ENCODE measurements around the gene TMEM273. TPM values are rescaled to one million over a fixed set of nuclear protein-coding genes. Genes with fewer than 3 reads are reported as not detected.

Gene TMEM273
- total RNA-seq, 1 donor from 2014 or later = 0.42 TPM

- H3K36me3 ChIP-seq (ENCODE audit: control insufficient read depth, insufficient read depth, low read length) = no peaks in the 10 kb centered on the region
- TF ChIP-seq, protein P1, sequence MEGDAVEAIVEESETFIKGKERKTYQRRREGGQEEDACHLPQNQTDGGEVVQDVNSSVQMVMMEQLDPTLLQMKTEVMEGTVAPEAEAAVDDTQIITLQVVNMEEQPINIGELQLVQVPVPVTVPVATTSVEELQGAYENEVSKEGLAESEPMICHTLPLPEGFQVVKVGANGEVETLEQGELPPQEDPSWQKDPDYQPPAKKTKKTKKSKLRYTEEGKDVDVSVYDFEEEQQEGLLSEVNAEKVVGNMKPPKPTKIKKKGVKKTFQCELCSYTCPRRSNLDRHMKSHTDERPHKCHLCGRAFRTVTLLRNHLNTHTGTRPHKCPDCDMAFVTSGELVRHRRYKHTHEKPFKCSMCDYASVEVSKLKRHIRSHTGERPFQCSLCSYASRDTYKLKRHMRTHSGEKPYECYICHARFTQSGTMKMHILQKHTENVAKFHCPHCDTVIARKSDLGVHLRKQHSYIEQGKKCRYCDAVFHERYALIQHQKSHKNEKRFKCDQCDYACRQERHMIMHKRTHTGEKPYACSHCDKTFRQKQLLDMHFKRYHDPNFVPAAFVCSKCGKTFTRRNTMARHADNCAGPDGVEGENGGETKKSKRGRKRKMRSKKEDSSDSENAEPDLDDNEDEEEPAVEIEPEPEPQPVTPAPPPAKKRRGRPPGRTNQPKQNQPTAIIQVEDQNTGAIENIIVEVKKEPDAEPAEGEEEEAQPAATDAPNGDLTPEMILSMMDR (IDR thresholded peaks at IDR 0.05; ENCODE audit: insufficient read depth, low read length, poor library complexity, severe bottlenecking) = no peak
- no peak for DNase-seq (ENCODE audit: low read depth)
- H3K27me3 ChIP-seq (ENCODE audit: control insufficient read depth, insufficient read depth, low read length) = peaks cover 2% of the 10 kb centered on the region
- H3K4me3 ChIP-seq (ENCODE audit: low read depth, low read length) = no peak overlapping the region
These were observed 49.8 kb downstream of the TMEM273 start for GRCh38 chr10:49138361-49138891.

DNA sequence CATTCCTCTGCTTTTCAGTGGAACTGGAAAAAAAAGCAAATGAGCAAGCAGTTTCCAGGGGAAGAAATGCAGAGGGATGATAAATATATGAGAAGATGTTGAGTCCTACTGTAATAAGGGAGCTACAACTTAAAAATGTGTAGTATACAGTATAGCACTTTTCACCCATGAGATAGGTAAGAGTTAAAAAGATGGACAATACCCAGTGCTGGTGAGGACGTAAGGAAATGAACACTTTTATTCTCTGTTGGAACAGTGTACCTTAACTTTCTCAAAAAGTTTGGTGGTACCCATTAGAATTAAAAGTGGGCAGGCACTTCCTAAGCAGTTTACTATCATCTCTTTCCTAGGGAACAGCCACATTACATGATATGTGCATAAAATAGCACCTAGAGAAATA, 51.7 kb downstream of the TMEM273 start:
- no peak overlapping the region for H3K4me3 ChIP-seq (ENCODE audit: low read depth, low read length)
- TF ChIP-seq, protein P1 (IDR thresholded peaks at IDR 0.05; ENCODE audit: insufficient read depth, low read length, poor library complexity, severe bottlenecking) = no peak
- H3K27me3 ChIP-seq (ENCODE audit: control insufficient read depth, insufficient read depth, low read length) = peaks cover 4% of the 10 kb centered on the region
- DNase-seq (ENCODE audit: low read depth) = no peak
- no peaks in the 10 kb centered on the region for H3K36me3 ChIP-seq (ENCODE audit: control insufficient read depth, insufficient read depth, low read length)

DNA sequence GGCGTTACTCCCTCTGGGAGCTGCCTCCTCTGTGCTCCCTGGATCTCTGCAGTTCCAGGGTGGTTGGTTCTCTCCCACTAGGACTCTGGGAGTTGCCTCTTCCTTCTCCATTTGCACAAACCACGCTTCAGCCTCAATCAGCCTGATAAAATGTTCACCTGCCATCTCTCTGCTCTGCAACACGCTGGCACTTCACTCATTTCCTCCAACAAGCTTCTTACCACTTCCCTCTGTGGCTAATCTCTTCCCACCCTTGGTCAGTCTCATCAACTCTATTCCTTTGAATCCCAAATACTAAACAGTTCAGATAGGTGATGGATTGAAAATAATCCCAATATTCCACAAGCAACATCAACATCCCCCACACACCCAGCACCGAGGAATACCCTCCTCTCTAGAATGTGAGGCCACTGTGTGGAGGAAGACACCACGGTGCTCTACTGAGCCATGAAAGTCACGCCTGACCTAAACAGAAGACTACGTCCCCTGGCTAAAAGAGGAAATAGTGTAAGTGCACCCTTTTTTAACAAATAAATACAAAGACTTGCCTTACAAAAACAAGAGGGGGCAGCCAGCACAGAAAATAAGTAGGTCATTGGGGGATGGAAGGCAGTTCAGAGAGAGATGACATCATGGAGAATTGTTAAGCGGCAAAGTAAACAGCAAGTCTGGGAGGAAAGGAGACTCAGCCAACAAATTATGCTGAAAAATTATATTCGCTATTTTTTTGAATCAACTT, 52.4 kb downstream of the TMEM273 start:
- H3K4me3 ChIP-seq (ENCODE audit: low read depth, low read length) = no peak overlapping the region

GRCh38 chr10:49134327-49134726, 53.9 kb downstream of the TMEM273 start:
- Histone ChIP-seq H3K36me3 (ENCODE audit: control insufficient read depth, insufficient read depth, low read length) (no peaks in the 10 kb centered on the region), H3K4me3 (ENCODE audit: low read depth, low read length) (no peak overlapping the region), H3K27me3 (ENCODE audit: control insufficient read depth, insufficient read depth, low read length) (peaks cover 8% of the 10 kb centered on the region)
- DNase-seq (ENCODE audit: low read depth) = no peak
- TF ChIP-seq, protein P1 (IDR thresholded peaks at IDR 0.05; ENCODE audit: insufficient read depth, low read length, poor library complexity, severe bottlenecking) = no peak

More for the DNA sequence above, 52.4 kb downstream of the TMEM273 start:
- Histone ChIP-seq H3K27me3 (ENCODE audit: control insufficient read depth, insufficient read depth, low read length) (peaks cover 8% of the 10 kb centered on the region), H3K36me3 (ENCODE audit: control insufficient read depth, insufficient read depth, low read length) (no peaks in the 10 kb centered on the region)
- no peak for DNase-seq (ENCODE audit: low read depth)
- TF ChIP-seq, protein P1 (IDR thresholded peaks at IDR 0.05; ENCODE audit: insufficient read depth, low read length, poor library complexity, severe bottlenecking) = no peak

DNA sequence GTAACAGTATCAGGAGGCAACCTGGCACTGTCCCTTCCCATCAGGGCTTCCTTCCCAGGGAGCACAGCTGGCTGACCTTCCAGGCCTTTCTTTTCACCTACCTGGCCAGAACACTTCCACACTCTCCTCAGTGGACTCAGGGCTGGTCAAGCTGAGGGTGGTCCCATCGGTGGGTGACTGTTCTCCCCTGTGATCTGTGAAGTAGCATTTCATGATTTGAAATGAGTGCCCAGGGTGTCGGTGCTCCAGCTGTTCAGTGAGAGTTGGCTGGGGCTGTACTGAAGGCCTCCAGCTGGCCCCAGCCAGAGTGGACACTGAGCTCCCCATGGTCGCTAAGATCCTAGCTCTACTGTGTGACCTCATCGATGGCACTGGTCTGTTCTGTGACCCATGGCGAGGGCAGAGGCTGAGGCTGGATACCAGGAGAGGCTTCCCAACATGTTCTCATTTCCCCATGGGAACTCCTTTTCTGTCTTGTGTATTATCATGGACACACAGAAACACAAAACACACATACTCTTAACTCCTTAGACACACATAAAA, 54.4 kb downstream of the TMEM273 start, which contains the start of gene FAM170B:
TSS of gene FAM170B (minus strand) at position 316 of the 543 bp plus-strand sequence. CDS start at position 213, 103 bp downstream.
- peaks cover 8% of the 10 kb centered on the region for H3K27me3 ChIP-seq (ENCODE audit: control insufficient read depth, insufficient read depth, low read length)
- no peak for DNase-seq (ENCODE audit: low read depth)
- no peaks in the 10 kb centered on the region for H3K36me3 ChIP-seq (ENCODE audit: control insufficient read depth, insufficient read depth, low read length)
- TF ChIP-seq, protein P1 (IDR thresholded peaks at IDR 0.05; ENCODE audit: insufficient read depth, low read length, poor library complexity, severe bottlenecking) = no peak
- no peak within 1 kb of the TSS for H3K4me3 ChIP-seq (ENCODE audit: low read depth, low read length)

Data from kidney epithelial cell (primary cell).